ENCODE measurements around the gene SPEF1. TPM values are rescaled to one million over a fixed set of nuclear protein-coding genes. Genes with fewer than 3 reads are reported as not detected.

The SPEF1 gene
- total RNA-seq, 2 experiments from 2014 or later, result 0.17 TPM; not detected in 1

DNA sequence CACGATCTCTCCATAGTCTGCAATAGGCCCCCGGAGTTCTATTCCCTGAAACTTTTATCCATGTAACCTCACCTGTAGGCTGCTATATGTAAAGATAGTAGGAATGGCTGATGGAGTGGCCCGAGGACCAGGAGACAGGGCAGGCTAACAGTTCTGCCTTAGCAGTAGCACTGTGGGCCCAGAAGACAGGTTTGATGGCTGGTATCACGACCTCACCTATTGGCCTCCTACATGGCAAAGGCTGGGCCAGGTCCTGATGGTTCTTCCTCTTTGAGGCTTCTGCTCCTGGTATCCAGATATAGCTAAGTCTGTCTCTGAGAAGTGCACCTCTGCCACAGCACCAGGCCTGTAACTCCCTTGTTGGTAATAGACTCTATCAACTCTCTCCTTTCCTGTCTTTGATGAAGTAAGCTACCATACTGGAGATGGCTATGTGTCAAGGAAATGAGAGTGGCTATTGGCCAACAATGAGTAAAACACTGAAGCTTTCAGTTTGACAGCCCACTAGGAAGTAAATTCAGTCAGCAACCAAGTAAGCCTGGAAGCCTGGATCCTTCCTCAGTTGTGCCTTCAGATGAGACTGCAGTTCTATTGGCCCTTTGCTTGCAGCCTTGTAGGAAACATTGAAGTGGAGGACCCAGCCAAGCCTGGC lies 5.7 kb downstream of the SPEF1 start:
- H3K4me3 Mint-ChIP-seq, result no peak overlapping the region
- POLR2A ChIA-PET, result no interaction called here
- peaks cover 18% of the 10 kb centered on the region for H3K4me1 Mint-ChIP-seq (ENCODE audit: low read depth)
- H3K27ac Mint-ChIP-seq, result no peak overlapping the region
- no peaks in the 10 kb centered on the region for H3K36me3 Mint-ChIP-seq
- intact Hi-C loops (cut with micrococcal nuclease), result no loop called here
- no peak for DNase-seq
- H3K27me3 Mint-ChIP-seq, result peaks cover 12% of the 10 kb centered on the region
- H3K9me3 Mint-ChIP-seq, result no peaks in the 10 kb centered on the region
- CTCF ChIA-PET, result interaction anchor here (0.9 to 1.7 kb wide), 2 partner anchors 25 to 310 kb away, joined by 3 to 4 read pairs; no protein-coding TSS in a partner anchor

DNA sequence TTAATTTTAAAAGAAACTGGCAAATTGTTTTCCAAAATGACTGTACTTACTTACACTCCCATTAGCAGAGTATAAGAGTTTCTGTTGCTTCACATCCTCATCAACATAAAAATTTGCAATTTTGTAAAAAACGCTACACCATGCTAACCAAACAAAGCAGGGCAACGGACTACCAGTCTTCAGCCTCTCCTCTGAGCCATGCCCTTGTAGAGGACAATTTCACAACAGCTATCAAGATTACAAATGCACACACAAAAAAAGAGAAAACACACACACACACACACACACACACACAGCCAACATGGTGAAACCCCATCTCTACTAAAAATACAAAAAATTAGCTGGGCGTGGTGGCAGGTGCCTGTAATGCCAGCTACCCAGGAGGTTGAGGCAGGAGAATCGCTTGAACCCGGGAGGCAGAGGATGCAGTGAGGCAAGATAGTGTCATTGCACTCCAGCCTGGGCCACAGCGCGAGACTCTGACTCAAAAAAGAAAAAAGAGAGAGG lies 9.6 kb downstream of the SPEF1 start:
- intact Hi-C loops (cut with micrococcal nuclease), result no loop called here
- no peak overlapping the region for H3K4me3 Mint-ChIP-seq
- no peaks in the 10 kb centered on the region for H3K9me3 Mint-ChIP-seq
- no peaks in the 10 kb centered on the region for H3K36me3 Mint-ChIP-seq
- no peaks in the 10 kb centered on the region for H3K27me3 Mint-ChIP-seq
- ChIA-PET POLR2A (no interaction called here), CTCF (interaction anchor here (1.0 kb wide), 1 partner anchor 14 kb away, joined by 3 read pairs; no protein-coding TSS in a partner anchor)
- no peak overlapping the region for H3K27ac Mint-ChIP-seq
- no peak for DNase-seq
- H3K4me1 Mint-ChIP-seq (ENCODE audit: low read depth), result peaks cover 13% of the 10 kb centered on the region

DNA sequence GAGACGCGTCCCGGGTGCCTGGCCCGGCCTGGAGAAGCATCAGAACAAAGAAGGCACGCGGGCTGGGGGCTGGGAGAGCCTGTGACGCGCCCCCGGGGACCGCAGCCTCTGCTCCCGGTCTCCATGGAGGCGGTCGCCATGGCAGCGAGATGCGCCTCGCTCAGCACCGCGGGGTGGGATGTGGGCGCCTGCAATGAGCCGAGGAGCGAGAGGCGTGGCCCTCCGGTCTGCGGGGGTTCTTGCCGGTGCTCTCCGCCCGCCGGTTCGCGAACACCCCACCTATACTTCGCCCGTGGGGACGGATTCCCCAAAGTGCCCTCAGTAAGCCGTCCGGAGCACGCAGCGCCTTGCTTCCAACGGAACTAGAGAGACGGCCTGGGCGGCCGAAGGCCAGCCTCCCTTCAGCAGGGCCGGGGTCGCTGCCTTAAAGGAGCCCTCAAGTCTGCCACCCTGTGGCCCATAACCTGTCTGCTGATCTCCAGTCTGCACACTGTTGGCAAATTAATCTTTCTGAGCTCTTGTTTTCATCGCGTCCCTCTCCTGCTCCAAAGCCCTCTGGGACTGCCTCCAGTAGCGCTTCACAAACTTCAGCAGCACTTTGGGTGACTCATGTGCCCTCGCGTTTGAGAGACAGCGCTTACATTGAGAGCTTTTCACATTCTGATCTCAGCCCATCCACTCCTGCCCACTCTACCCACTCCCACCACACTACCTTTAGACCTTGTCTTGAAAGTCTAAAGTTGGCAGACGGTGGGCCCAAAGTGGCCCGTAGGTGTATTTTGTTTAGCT lies 12.7 kb downstream of the SPEF1 start:
- CTCF ChIA-PET, result interaction anchor here (0.7 to 3.4 kb wide), 23 partner anchors 10 to 1046 kb away, joined by 3 to 30 read pairs (median 6); partner anchors contain the start of genes AP5S1, CENPB and SPEF1

DNA sequence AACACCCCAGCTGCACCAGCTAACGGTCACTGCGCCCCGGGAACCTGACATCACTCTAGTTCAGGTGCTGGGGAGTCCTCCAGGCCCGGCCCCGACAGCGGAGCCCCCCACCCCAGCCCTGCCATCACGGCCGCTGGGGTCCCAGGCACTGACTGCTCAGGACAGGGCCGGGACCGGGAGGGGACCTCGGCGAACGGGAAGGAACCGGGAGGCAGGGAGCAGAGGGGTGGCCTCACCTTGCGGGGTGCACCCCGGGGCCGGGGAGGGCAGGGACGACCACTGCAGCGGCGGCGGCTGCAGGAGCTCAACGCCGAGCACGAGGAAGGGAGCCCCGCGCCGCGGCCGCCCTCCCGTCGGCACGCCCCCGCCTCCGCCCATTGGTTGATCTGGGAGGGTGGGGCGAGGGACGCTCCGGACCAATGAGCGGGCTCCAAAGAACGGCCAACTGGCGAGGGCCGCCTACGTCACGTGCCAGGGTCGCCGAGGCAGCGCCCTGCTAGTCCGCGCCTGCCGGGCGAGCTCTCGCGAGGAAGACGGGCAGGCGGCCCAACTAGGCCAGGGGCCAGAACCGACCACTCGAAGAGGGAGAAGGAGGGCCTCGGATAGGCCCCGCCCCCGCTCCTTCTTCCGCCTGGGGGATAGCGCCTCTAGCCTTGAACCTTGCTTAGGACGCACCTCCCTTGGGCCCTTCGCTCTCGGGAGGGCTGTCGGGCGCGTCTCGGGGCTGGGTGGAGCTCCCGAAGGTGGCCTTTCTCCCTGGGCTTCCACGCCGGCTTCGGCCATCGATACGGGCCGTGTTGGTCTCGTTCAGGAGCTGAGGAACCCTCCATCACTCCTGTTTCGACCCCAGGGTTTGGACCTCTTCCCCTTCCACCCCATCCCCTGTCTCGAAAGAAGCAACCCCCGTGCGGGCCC lies 13.6 kb downstream of the SPEF1 start, which contains the start of gene ADISSP:
ADISSP (minus strand) TSS at position 327 of the 915 bp plus-strand sequence. CDS start 7,653 bp downstream, outside the sequence.
- H3K27ac Mint-ChIP-seq, result peak within 1 kb of the TSS; percentile 84
- intact Hi-C loops (cut with micrococcal nuclease), result loop anchor here (1.0 to 5.0 kb wide), 4 partner anchors 14 to 45 kb away; partner anchors contain the start of gene SPEF1
- peak; percentile 99 for DNase-seq
- no peaks in the 10 kb centered on the region for H3K9me3 Mint-ChIP-seq
- peak within 1 kb of the TSS; percentile 87 for H3K4me3 Mint-ChIP-seq
- H3K36me3 Mint-ChIP-seq, result no peaks in the 10 kb centered on the region
- no peaks in the 10 kb centered on the region for H3K27me3 Mint-ChIP-seq
- ChIA-PET CTCF (interaction anchor here (0.6 to 3.4 kb wide), 23 partner anchors 10 to 1047 kb away, joined by 3 to 30 read pairs (median 6); partner anchors contain the start of genes AP5S1, CDC25B, CENPB and RNF24), POLR2A (interaction anchor here (0.8 to 3.2 kb wide), 8 partner anchors 11 to 316 kb away, joined by 3 to 25 read pairs (median 6); partner anchors contain the start of genes CDC25B, CENPB and SPEF1)
- H3K4me1 Mint-ChIP-seq (ENCODE audit: low read depth), result peaks cover 23% of the 10 kb centered on the region

More for the DNA sequence above, 12.7 kb downstream of the SPEF1 start:
- POLR2A ChIA-PET, result interaction anchor here (1.3 to 3.2 kb wide), 7 partner anchors 10 to 47 kb away, joined by 3 to 25 read pairs (median 7); partner anchors contain the start of genes CDC25B, CENPB and SPEF1
- H3K36me3 Mint-ChIP-seq, result no peaks in the 10 kb centered on the region
- no peaks in the 10 kb centered on the region for H3K9me3 Mint-ChIP-seq
- intact Hi-C loops (cut with micrococcal nuclease), result loop anchor here (1.0 to 5.0 kb wide), 3 partner anchors 13 to 46 kb away; partner anchors contain the start of gene SPEF1
- peak; percentile 86 for DNase-seq
- H3K4me3 Mint-ChIP-seq, result peak overlapping the region; percentile 87
- no peaks in the 10 kb centered on the region for H3K27me3 Mint-ChIP-seq
- H3K27ac Mint-ChIP-seq, result peak overlapping the region; percentile 84
- peaks cover 23% of the 10 kb centered on the region for H3K4me1 Mint-ChIP-seq (ENCODE audit: low read depth)

DNA sequence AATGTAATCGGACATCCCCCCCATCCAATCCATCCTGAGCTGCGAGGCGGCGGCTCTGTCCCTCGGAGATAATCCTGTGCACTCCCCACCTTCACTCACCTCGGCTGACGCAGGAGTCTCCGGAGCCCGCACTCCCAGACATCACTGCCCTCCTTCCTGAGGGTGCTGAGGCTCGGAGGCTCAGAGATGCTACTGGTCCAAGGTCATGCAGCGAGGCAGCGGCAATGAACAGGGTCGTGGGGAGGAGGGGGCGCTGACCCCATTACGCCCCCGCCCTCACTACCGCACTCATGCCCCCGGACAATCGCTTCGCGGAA lies 14.2 kb downstream of the SPEF1 start:
- Mint-ChIP-seq H3K9me3 (no peaks in the 10 kb centered on the region), H3K4me1 (ENCODE audit: low read depth) (peaks cover 23% of the 10 kb centered on the region), H3K27me3 (no peaks in the 10 kb centered on the region), H3K27ac (no peak overlapping the region), H3K4me3 (peak overlapping the region; percentile 82), H3K36me3 (no peaks in the 10 kb centered on the region)
- CTCF ChIA-PET, result interaction anchor here (0.8 to 3.4 kb wide), 12 partner anchors 11 to 139 kb away, joined by 3 to 30 read pairs (median 8); partner anchors contain the start of genes AP5S1, CDC25B and CENPB
- intact Hi-C loops (cut with micrococcal nuclease), result loop anchor here (2.0 to 5.0 kb wide), 2 partner anchors 44 to 45 kb away; no protein-coding TSS in a partner anchor
- DNase-seq, result peak; percentile 37
- POLR2A ChIA-PET, result interaction anchor here (1.7 to 3.2 kb wide), 4 partner anchors 11 to 44 kb away, joined by 7 to 25 read pairs (median 15); partner anchors contain the start of genes CDC25B and CENPB

DNA sequence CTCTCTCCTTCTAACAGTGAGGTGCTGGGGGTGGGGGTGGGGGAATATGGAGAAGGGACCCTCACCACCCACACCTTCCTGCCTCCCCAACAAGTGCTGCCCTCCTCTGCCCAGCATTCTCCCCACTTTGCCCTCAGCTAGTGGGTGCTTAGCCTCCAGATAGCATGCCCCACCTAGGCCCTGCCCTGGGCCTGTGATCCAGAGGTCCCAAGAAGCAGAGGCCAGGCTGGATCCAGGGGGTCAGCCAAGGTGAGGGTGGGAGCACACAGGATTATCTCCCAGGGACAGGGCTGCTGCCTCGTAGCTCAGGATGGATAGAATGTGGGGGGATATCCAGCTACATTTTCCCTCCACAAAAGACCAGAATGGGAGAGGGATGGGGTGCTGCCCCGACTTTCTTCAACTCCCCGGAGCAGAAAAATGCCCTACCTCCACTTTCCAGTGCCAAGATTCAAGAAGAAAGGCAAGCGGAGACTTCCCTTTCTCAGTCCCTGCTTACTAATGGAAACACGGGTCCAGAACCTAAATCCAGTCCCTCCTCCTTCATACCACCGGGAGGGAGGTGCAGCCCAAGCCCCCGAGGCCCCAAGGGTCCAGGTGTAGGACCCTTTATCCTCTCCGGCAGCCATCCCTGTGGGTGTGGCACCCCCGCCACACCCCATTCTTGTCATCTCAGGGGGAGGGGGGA lies 14.7 kb downstream of the SPEF1 start:
- Mint-ChIP-seq H3K27me3 (no peaks in the 10 kb centered on the region), H3K4me3 (peak overlapping the region; percentile 82), H3K9me3 (no peaks in the 10 kb centered on the region), H3K27ac (no peak overlapping the region), H3K4me1 (ENCODE audit: low read depth) (peaks cover 23% of the 10 kb centered on the region), H3K36me3 (no peaks in the 10 kb centered on the region)
- intact Hi-C loops (cut with micrococcal nuclease), result loop anchor here (2.0 to 5.0 kb wide), 2 partner anchors 44 kb away; no protein-coding TSS in a partner anchor
- POLR2A ChIA-PET, result interaction anchor here (0.6 to 3.2 kb wide), 4 partner anchors 12 to 56 kb away, joined by 3 to 25 read pairs (median 10); partner anchors contain the start of gene CDC25B
- DNase-seq, result no peak
- CTCF ChIA-PET, result interaction anchor here (0.9 to 3.4 kb wide), 11 partner anchors 9 to 89 kb away, joined by 3 to 30 read pairs (median 4); partner anchors contain the start of genes AP5S1, CDC25B and CENPB

DNA sequence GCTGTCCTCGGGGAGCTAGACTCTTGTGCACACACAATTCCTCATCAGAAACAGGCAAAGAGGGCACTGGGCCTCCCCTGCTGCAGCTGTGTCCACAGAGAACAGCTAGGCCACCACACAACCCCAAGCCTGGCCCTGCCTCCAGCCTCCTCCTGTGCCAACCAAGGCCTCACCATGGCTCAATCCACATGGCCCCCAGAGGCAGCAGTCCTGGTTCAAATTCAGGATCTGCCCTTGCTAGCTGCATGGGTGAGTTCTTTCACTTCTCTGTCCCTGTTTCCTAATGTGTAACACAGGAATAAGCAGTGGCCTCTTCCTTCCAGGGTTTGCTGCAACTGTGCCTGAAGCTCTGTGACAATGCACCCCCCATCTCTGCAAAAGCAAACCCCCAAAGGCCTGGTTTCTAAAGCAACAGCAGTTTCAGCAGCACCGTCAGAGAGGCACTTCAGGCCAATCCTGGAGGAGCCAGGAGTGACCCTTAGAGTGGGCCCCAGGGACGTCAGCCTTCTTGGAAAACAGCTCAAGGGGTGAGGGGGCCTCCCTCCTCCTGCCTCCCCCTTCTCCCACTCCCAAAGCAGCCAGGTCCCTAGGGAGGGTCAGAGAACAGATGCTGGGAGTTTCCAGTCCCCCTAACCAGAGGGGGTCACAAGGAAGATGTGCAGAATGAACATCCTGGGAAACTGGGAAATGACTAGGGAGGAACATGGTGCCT lies 15.9 kb downstream of the SPEF1 start:
- H3K4me3 Mint-ChIP-seq, result peak overlapping the region; percentile 3
- POLR2A ChIA-PET, result no interaction called here
- CTCF ChIA-PET, result interaction anchor here (0.9 to 1.8 kb wide), 6 partner anchors 12 to 55 kb away, joined by 3 to 9 read pairs (median 4); partner anchors contain the start of genes AP5S1 and CENPB

DNA sequence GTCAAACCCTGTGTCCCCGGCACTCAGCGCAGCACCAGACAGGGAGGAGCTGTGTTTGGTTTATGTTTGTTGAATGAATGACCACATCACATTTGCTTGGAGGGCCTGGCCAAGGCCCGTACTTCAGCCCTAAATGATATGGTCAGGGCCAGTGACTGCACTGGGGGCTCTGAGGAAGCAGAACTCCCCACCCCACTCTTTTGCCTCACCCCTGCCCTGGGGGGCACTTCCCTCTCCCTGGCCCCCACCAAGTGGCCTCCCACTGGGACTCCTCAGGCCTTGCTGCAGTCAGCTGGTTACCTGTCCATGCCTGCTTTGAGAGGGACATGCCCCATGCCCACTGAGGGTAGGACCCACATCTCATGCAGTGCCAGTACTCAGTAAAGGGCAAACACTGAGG lies 16.6 kb downstream of the SPEF1 start:
- intact Hi-C loops (cut with micrococcal nuclease), result loop anchor here (5.0 kb wide), 1 partner anchor 42 kb away; no protein-coding TSS in a partner anchor
- no peak overlapping the region for H3K27ac Mint-ChIP-seq
- no peaks in the 10 kb centered on the region for H3K9me3 Mint-ChIP-seq
- DNase-seq, result no peak
- peaks cover 23% of the 10 kb centered on the region for H3K4me1 Mint-ChIP-seq (ENCODE audit: low read depth)
- H3K36me3 Mint-ChIP-seq, result no peaks in the 10 kb centered on the region
- no peaks in the 10 kb centered on the region for H3K27me3 Mint-ChIP-seq
- CTCF ChIA-PET, result interaction anchor here (1.1 to 1.8 kb wide), 3 partner anchors 12 to 54 kb away, joined by 3 to 6 read pairs (median 3); no protein-coding TSS in a partner anchor
- POLR2A ChIA-PET, result no interaction called here
- no peak overlapping the region for H3K4me3 Mint-ChIP-seq

More for the DNA sequence above, 15.9 kb downstream of the SPEF1 start:
- no peak overlapping the region for H3K27ac Mint-ChIP-seq
- H3K27me3 Mint-ChIP-seq, result no peaks in the 10 kb centered on the region
- intact Hi-C loops (cut with micrococcal nuclease), result loop anchor here (5.0 kb wide), 1 partner anchor 43 kb away; no protein-coding TSS in a partner anchor
- no peaks in the 10 kb centered on the region for H3K36me3 Mint-ChIP-seq
- H3K4me1 Mint-ChIP-seq (ENCODE audit: low read depth), result peaks cover 23% of the 10 kb centered on the region
- H3K9me3 Mint-ChIP-seq, result no peaks in the 10 kb centered on the region
- no peak for DNase-seq

DNA sequence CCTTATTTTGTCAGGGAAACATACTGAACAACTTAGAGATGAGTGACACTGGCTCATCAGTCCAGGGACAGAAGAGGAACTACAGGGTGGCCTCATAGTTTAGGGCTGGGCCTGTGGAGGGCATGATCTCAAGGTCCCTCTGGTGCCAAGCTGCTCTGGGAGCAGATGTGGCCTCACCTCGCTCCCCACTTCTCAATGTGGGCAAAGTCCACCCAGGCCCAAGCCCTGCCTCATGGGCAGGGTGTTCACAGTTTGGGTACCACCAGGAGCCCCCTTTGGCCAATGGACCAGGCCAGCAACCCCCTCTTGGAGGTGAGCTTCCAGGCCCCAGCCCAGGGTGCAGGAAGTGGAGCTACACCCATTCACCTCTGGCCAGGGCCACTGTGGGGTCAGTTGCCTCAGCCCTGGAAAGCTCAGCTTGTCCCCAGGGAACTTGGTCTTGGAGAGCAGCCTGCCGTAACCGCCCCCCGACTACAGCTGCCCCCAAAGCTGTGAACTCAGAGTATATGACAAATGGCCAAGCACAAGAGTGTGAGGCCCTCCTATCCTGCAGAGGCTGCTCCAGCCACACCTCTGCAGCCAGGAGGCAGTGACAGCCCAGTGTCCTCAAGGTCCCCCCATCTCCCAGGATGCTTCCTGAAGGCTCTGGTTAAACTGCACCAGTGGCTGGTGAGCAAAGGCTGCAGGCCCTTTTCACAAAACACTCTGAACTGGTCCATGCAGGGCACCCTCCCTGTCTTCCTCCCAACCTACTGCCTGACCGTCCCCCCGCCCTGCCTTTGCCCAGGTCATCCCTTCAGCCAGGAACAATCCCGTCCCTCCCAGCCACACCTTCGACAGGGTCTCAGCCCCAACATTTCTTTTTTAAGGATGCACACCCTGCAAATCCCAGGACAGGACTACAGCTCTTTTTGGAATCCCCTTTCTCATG lies 17.3 kb downstream of the SPEF1 start:
- Mint-ChIP-seq H3K4me3 (no peak overlapping the region), H3K9me3 (no peaks in the 10 kb centered on the region), H3K27ac (no peak overlapping the region), H3K27me3 (no peaks in the 10 kb centered on the region), H3K36me3 (no peaks in the 10 kb centered on the region), H3K4me1 (ENCODE audit: low read depth) (peaks cover 20% of the 10 kb centered on the region)
- POLR2A ChIA-PET, result no interaction called here
- intact Hi-C loops (cut with micrococcal nuclease), result no loop called here
- DNase-seq, result no peak
- CTCF ChIA-PET, result interaction anchor here (1.2 kb wide), 1 partner anchor 53 kb away, joined by 3 read pairs; no protein-coding TSS in a partner anchor

All from activated CD4-positive, alpha-beta memory T cell treated with anti-CD3 and anti-CD28 coated beads for 36 hours (primary cell).